Fibroblast of lung (primary cell): ENCODE data around the gene MGST1. TPM values are rescaled to one million over a fixed set of nuclear protein-coding genes. Genes with fewer than 3 reads are reported as not detected.

Experiments
- DNase-seq, 2 donors: peaks; one replicate each; pipeline versions ENCODE4 v3.0.0 to v3.0.0-alpha.2; 2010; ENCODE audit warnings: low read depth in 2 of 2
- H2AFZ ChIP-seq: 2 replicates; pipeline ENCODE4 v1.5.1; 2012; ENCODE audit warnings: low read length, control low read depth, inconsistent platforms
- H3K27ac ChIP-seq: 2 replicates; pipeline ENCODE4 v1.5.1; 2011; ENCODE audit warnings: low read length, control low read depth; ENCODE audit not compliant: insufficient read depth
- H3K27me3 ChIP-seq: 2 replicates; pipeline ENCODE4 v1.5.1; 2011; ENCODE audit warnings: mild to moderate bottlenecking, low read length; ENCODE audit not compliant: control insufficient read depth, insufficient read depth
- H3K36me3 ChIP-seq: 2 replicates; pipeline ENCODE4 v1.5.1; 2011; ENCODE audit warnings: low read length; ENCODE audit not compliant: control insufficient read depth, insufficient read depth
- H3K4me1 ChIP-seq: 2 replicates; pipeline ENCODE4 v1.5.1; 2011; ENCODE audit warnings: low read length; ENCODE audit not compliant: control insufficient read depth, insufficient read depth; ENCODE audit errors: extremely low read depth
- H3K4me2 ChIP-seq: 2 replicates; pipeline ENCODE4 v1.5.1; 2011; ENCODE audit warnings: low read length, control low read depth; ENCODE audit not compliant: insufficient read depth; ENCODE audit errors: extremely low read depth
- H3K4me3 ChIP-seq, 4 experiments: fragments of 200-600 bp in 1 of 4; sonication (generic) in 1 of 4; replicated peaks in 1 of 4; 2 replicates each; pipeline ENCODE4 v1.5.1; 2011 to 2016; ENCODE audit warnings: low read length in 4 of 4, low read depth in 3 of 4, mild to moderate bottlenecking in 3 of 4, control low read depth in 2 of 4, inconsistent platforms in 1 of 4, mixed read lengths in 1 of 4; ENCODE audit not compliant: insufficient read depth in 1 of 4; ENCODE audit errors: control extremely low read depth in 1 of 4
- H3K79me2 ChIP-seq: 2 replicates; pipeline ENCODE4 v1.5.1; 2012; ENCODE audit warnings: mild to moderate bottlenecking, low read length, inconsistent platforms; ENCODE audit not compliant: control insufficient read depth, insufficient read depth
- H3K9ac ChIP-seq: 2 replicates; pipeline ENCODE4 v1.5.1; 2011; ENCODE audit warnings: mild to moderate bottlenecking, low read length, control low read depth; ENCODE audit not compliant: insufficient read depth
- H3K9me3 ChIP-seq: 2 replicates; pipeline ENCODE4 v1.5.1; 2012; ENCODE audit warnings: low read depth, low read length; ENCODE audit not compliant: control insufficient read depth, insufficient read depth
- H4K20me1 ChIP-seq: 2 replicates; pipeline ENCODE4 v1.5.1; 2011; ENCODE audit warnings: low read length; ENCODE audit not compliant: control insufficient read depth, insufficient read depth; ENCODE audit errors: extremely low read depth
- CTCF ChIP-seq, 2 donors: IDR thresholded peaks in 1 of 2; conservative IDR thresholded peaks in 1 of 2; 1 replicate in 1 of 2; 2 replicates in 1 of 2; pipeline ENCODE4 v1.5.1; 2011 to 2012; ENCODE audit warnings: low read length in 2 of 2, control low read depth in 1 of 2, inconsistent platforms in 1 of 2, low read depth in 1 of 2, mild to moderate bottlenecking in 1 of 2
- EZH2 ChIP-seq: IDR thresholded peaks from 2 replicates; pipeline ENCODE4 v1.5.1; 2012; ENCODE audit warnings: low read length, control low read depth, mild to moderate bottlenecking; ENCODE audit errors: missing control alignments
- polyA plus RNA-seq, 2 donors: library from polyadenylated mRNA; depleted of rRNA in 1 of 2; stranded (reverse) in 1 of 2; unstranded in 1 of 2; fragments of >200 nt; gene quantifications; 2 replicates each; pipeline ENCODE4 v1.2.1, GENCODE V29; 2011 to 2012; ENCODE audit warnings: missing spikeins in 1 of 2
- total RNA-seq: library from RNA; depleted of rRNA; stranded (reverse); fragments of >200 nt; gene quantifications from 2 replicates; pipeline ENCODE4 v1.2.1, GENCODE V29; 2014

MGST1 gene
- total and polyA plus RNA-seq, 2 donors (not counting 1 experiment from before 2014, with no cell fraction given) = 117 to 386 TPM

- Histone ChIP-seq H4K20me1 (no peaks in the 10 kb centered on the region), H3K79me2 (peaks cover 12% of the 10 kb centered on the region), H3K27ac (no peak overlapping the region), H3K4me2 (no peak overlapping the region), H3K27me3 (no peaks in the 10 kb centered on the region), H3K36me3 (peaks cover 8% of the 10 kb centered on the region), H3K4me1 (peaks cover 2% of the 10 kb centered on the region), H3K4me3 (no peak overlapping the region), H2AFZ (no peak overlapping the region), H3K9me3 (no peaks in the 10 kb centered on the region), H3K9ac (no peak overlapping the region)
- peak in 1 of 2 donors; percentile 33 for DNase-seq
- TF ChIP-seq EZH2 = no peak
- TF ChIP-seq CTCF (conservative IDR thresholded peaks at IDR 0.05 in 1 of 2, IDR thresholded peaks at IDR 0.05 in 1 of 2; ENCODE audit: low read depth in 1 of 2, low read length in 2 of 2) = no peak
Observed at GRCh38 chr12:16358878-16359277, 11.4 kb downstream of the MGST1 start.

GRCh38 chr12:16359512-16360491 is 12.4 kb downstream of the MGST1 start:
- Histone ChIP-seq H3K27ac (no peak overlapping the region), H3K36me3 (peaks cover 8% of the 10 kb centered on the region), H3K27me3 (no peaks in the 10 kb centered on the region), H2AFZ (no peak overlapping the region), H3K79me2 (peaks cover 8% of the 10 kb centered on the region), H3K4me3 (no peak overlapping the region), H3K9me3 (no peaks in the 10 kb centered on the region), H3K4me2 (no peak overlapping the region), H4K20me1 (no peaks in the 10 kb centered on the region), H3K9ac (no peak overlapping the region), H3K4me1 (peaks cover 2% of the 10 kb centered on the region)
- TF ChIP-seq CTCF (conservative IDR thresholded peaks at IDR 0.05 in 1 of 2, IDR thresholded peaks at IDR 0.05 in 1 of 2; ENCODE audit: low read depth in 1 of 2, low read length in 2 of 2) (peak; percentile 65 to 83), EZH2 (no peak)
- peak; percentile 38 to 66 for DNase-seq

- Histone ChIP-seq H3K4me2 (no peak overlapping the region), H3K9ac (no peak overlapping the region), H3K27me3 (no peaks in the 10 kb centered on the region), H3K79me2 (peaks cover 1% of the 10 kb centered on the region), H3K9me3 (no peaks in the 10 kb centered on the region), H3K4me1 (peaks cover 2% of the 10 kb centered on the region), H3K36me3 (peaks cover 5% of the 10 kb centered on the region), H3K4me3 (no peak overlapping the region), H2AFZ (no peak overlapping the region), H4K20me1 (no peaks in the 10 kb centered on the region), H3K27ac (no peak overlapping the region)
- TF ChIP-seq EZH2 (no peak), CTCF (conservative IDR thresholded peaks at IDR 0.05 in 1 of 2, IDR thresholded peaks at IDR 0.05 in 1 of 2; ENCODE audit: low read depth in 1 of 2, low read length in 2 of 2) (no peak)
- DNase-seq = no peak
Observed at GRCh38 chr12:16361142-16361783, 13.8 kb downstream of the MGST1 start.
